ENCODE data around the gene RFTN1. TPM values are rescaled to one million over a fixed set of nuclear protein-coding genes. Genes with fewer than 3 reads are reported as not detected.

RFTN1 gene
- total and polyA plus RNA-seq, 2 of the 8 experiments (the other 6 are each of a cell fraction or from before 2014, with no cell fraction given) = 4.6 to 6.7 TPM

DNA sequence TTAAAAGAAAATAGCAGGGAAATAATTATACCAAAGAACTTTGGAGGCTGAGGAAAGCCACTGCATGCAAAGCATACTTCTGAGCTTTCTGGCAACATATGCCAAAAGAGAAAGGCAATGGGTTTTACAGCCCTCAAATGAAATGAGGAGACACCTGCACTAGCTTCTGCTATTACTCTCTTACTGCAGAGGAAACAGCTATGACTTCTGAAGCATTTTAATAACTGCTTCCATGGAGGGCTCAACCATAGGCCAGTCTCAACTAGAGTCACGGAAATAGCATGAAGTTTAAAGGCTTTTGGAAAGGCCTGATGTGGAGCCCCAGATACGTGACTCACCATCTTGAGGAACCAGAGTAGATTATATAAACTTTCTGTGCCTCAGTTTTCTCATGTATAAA lies 133.7 kb downstream of the RFTN1 start:
- Histone ChIP-seq H3K79me1 (ENCODE audit: low read depth, low read length) (no peaks in the 10 kb centered on the region), H3K4me2 (ENCODE audit: insufficient read depth in 1 of 2, low read depth in 2 of 2, low read length in 2 of 2) (no peak overlapping the region), H3K18ac (ENCODE audit: extremely low read depth, low read length) (no peak overlapping the region), H3K23me2 (ENCODE audit: low read depth, low read length) (no peaks in the 10 kb centered on the region), H3K27ac (ENCODE audit: low read depth, low read length) (no peak overlapping the region), H2BK15ac (ENCODE audit: low read length) (no peak overlapping the region), H3K79me2 (ENCODE audit: control insufficient read depth in 1 of 2, insufficient read depth in 2 of 2, low read length in 2 of 2) (no peaks in the 10 kb centered on the region), H4K91ac (replicated peaks; ENCODE audit: insufficient read length, low read length) (no peak overlapping the region), H4K8ac (ENCODE audit: extremely low read depth, insufficient read depth, low read length) (no peak overlapping the region), H3K56ac (replicated peaks; ENCODE audit: insufficient read length, low read depth, low read length) (no peak overlapping the region), H3K14ac (ENCODE audit: insufficient read length) (no peak overlapping the region), H3K23ac (ENCODE audit: insufficient read length) (no peak overlapping the region), H4K5ac (ENCODE audit: insufficient read length, low read depth, low read length) (no peak overlapping the region), H2BK12ac (ENCODE audit: low read depth, low read length) (no peak overlapping the region), H3K9ac (replicated peaks in 1 of 4; ENCODE audit: extremely low read depth in 1 of 4, low read depth in 3 of 4, low read length in 3 of 4) (no peak overlapping the region), H2BK5ac (ENCODE audit: low read depth, low read length) (no peak overlapping the region), H4K20me1 (replicated peaks in 1 of 2; ENCODE audit: control insufficient read depth in 1 of 2, insufficient read depth in 2 of 2, low read length in 2 of 2) (no peaks in the 10 kb centered on the region), H2AFZ (ENCODE audit: low read length) (no peak overlapping the region), H2AK5ac (ENCODE audit: low read depth, low read length) (no peak overlapping the region), H2BK20ac (ENCODE audit: low read length) (no peak overlapping the region), H3K4me1 (replicated peaks in 1 of 4; ENCODE audit: control insufficient read depth in 3 of 4, insufficient read depth in 4 of 4, low read length in 3 of 4) (no peaks in the 10 kb centered on the region), H3K36me3 (ENCODE audit: control insufficient read depth in 2 of 4, insufficient read depth in 4 of 4, low read length in 3 of 4) (no peaks in the 10 kb centered on the region), H3K4ac (replicated peaks; ENCODE audit: insufficient read length, low read depth, low read length) (no peak overlapping the region), H3K4me3 (ENCODE audit: extremely low read depth in 1 of 4, insufficient read depth in 2 of 4, low read depth in 3 of 4, low read length in 4 of 4) (no peak overlapping the region), H3K9me3 (ENCODE audit: insufficient read depth in 2 of 2, low read depth in 1 of 2, low read length in 1 of 2) (peaks cover 2 to 5% of the 10 kb centered on the region in 2 experiments; a peak in 3 of 4 replicates), H2BK120ac (replicated peaks; ENCODE audit: low read depth, low read length) (no peak overlapping the region), H3K27me3 (replicated peaks in 1 of 4; ENCODE audit: control insufficient read depth in 3 of 4, extremely low read depth in 1 of 4, insufficient read depth in 3 of 4, low read length in 3 of 4) (no peaks in the 10 kb centered on the region)
- no peak for DNase-seq (ENCODE audit: low read depth in 1 of 2, low spot score in 2 of 2)
- FAIRE-seq = no peak
- ChIA-PET POLR2A (ENCODE audit: partially characterized antibody) (no interaction called here), CTCF (ENCODE audit: partially characterized antibody) (interaction anchor here (1.2 to 1.6 kb wide), 3 partner anchors 13 to 91 kb away, joined by 3 to 5 read pairs (median 4); no protein-coding TSS in a partner anchor)
- 62% methylated on average over 2 of the region's 2 CpGs; no CpG with 5 or more reads in 1 of the 2 experiments for WGBS, 2 experiments (ENCODE audit: extremely low coverage in 1 of 2, insufficient coverage in 1 of 2, insufficient read length in 1 of 2, insufficient replicate concordance in 2 of 2, low coverage in 1 of 2, low lambda C conversion rate in 2 of 2, missing lambda C conversion rate in 1 of 2)
- no peak for TF ChIP-seq TEAD4 (IDR thresholded peaks at IDR 0.05; ENCODE audit: low read depth, low read length)
- no peak for TF ChIP-seq EGR1 (IDR thresholded peaks at IDR 0.05; ENCODE audit: borderline replicate concordance, low read depth, low read length)
- no peak for TF ChIP-seq ASH2L (IDR thresholded peaks at IDR 0.05; ENCODE audit: low read length)
- TF ChIP-seq, protein P1, sequence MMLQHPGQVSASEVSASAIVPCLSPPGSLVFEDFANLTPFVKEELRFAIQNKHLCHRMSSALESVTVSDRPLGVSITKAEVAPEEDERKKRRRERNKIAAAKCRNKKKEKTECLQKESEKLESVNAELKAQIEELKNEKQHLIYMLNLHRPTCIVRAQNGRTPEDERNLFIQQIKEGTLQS (IDR thresholded peaks at IDR 0.05; ENCODE audit: insufficient read depth, low read depth, low read length) = no peak
- no peak for TF ChIP-seq SP2 (IDR thresholded peaks at IDR 0.05; ENCODE audit: low read length)
- TF ChIP-seq HDAC6 (IDR thresholded peaks at IDR 0.05; ENCODE audit: low read depth, low read length) = no peak
- no peak for TF ChIP-seq SIX5 (IDR thresholded peaks at IDR 0.05; ENCODE audit: low read depth, low read length)
- TF ChIP-seq, protein P2, sequence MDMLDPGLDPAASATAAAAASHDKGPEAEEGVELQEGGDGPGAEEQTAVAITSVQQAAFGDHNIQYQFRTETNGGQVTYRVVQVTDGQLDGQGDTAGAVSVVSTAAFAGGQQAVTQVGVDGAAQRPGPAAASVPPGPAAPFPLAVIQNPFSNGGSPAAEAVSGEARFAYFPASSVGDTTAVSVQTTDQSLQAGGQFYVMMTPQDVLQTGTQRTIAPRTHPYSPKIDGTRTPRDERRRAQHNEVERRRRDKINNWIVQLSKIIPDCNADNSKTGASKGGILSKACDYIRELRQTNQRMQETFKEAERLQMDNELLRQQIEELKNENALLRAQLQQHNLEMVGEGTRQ (IDR thresholded peaks at IDR 0.05; ENCODE audit: low read length) = no peak
- no peak for TF ChIP-seq CEBPB (IDR thresholded peaks at IDR 0.05; ENCODE audit: low read depth, low read length)
- TF ChIP-seq RAD21 (IDR thresholded peaks at IDR 0.05 in 1 of 2, conservative IDR thresholded peaks at IDR 0.05 in 1 of 2; ENCODE audit: low read depth in 2 of 2, low read length in 2 of 2) = no peak
- no peak for TF ChIP-seq RFX5 (IDR thresholded peaks at IDR 0.05; ENCODE audit: borderline replicate concordance, low read depth, low read length)

All from H1 (cell line).